Measurements from ENCODE around the gene SESN1. TPM values are rescaled to one million over a fixed set of nuclear protein-coding genes. Genes with fewer than 3 reads are reported as not detected.

SESN1 gene
- total RNA-seq, 2 donors from 2014 or later = 26.2 to 63.1 TPM

DNA sequence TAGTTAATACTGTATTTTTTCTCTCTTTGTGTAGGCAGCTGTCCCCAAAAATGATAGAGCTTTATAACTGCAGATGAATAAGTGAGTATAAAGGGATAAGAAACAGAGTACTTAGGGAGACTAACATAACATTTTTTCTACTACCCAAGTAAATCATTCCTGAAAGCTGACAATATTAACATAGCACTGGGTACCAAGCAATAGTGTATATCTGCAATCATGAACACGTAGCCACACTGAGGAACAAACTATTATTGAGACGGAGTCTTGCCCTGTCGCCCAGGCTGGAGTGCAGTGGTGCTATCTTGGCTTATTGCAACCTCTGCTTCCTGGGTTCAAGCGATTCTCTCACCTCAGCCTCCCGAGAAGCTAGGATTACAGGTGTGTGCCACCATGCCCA lies 105.9 kb downstream of the SESN1 start:
- ATAC-seq (ENCODE audit: insufficient number of reproducible peaks, low FRiP score, low read depth) (no peak), DNase-seq (ENCODE audit: low spot score) (no peak)
- Histone ChIP-seq H3K9me3 (no peaks in the 10 kb centered on the region), H3K27me3 (replicated peaks; ENCODE audit: insufficient read depth) (no peaks in the 10 kb centered on the region), H3K27ac (no peak overlapping the region), H3K36me3 (peaks cover 41% of the 10 kb centered on the region), H3K4me1 (ENCODE audit: control insufficient read depth in 1 of 2, low read depth in 2 of 2) (no peaks in the 10 kb centered on the region), H3K4me3 (no peak overlapping the region)
- TF ChIP-seq CTCF (IDR thresholded peaks at IDR 0.05) = no peak

DNA sequence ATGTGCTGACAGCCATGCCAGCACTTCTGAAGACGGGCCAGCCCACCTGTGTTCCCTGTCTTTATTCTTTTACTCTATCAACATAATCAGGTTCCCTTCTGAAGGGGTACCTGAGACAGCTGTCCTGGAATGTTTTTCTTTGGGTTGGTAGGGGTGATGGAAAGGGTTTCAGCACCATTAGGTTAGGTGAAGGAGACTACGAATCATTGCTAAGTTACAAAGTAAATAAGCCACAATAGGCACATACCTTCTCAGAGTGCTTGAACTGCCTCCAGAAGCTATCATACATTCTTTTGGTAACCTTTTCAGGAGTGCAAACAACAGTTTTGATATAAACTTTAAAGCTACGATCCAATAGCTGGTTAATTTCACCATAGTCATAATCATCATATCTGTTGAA lies 106.3 kb downstream of the SESN1 start:
- DNase-seq (ENCODE audit: low spot score) (no peak), ATAC-seq (ENCODE audit: insufficient number of reproducible peaks, low FRiP score, low read depth) (no peak)
- no peak for TF ChIP-seq CTCF (IDR thresholded peaks at IDR 0.05)
- no peak overlapping the region for H3K4me3 ChIP-seq
- peaks cover 41% of the 10 kb centered on the region for H3K36me3 ChIP-seq
- no peak overlapping the region for H3K27ac ChIP-seq
- H3K9me3 ChIP-seq = no peaks in the 10 kb centered on the region
- H3K27me3 ChIP-seq (replicated peaks; ENCODE audit: insufficient read depth) = no peaks in the 10 kb centered on the region
- no peaks in the 10 kb centered on the region for H3K4me1 ChIP-seq (ENCODE audit: control insufficient read depth in 1 of 2, low read depth in 2 of 2)

GRCh38 chr6:108987156-108987555 lies 107.5 kb downstream of the SESN1 start:
- Histone ChIP-seq H3K27me3 (replicated peaks; ENCODE audit: insufficient read depth) (no peaks in the 10 kb centered on the region), H3K4me1 (ENCODE audit: control insufficient read depth in 1 of 2, low read depth in 2 of 2) (no peaks in the 10 kb centered on the region), H3K9me3 (no peaks in the 10 kb centered on the region), H3K36me3 (peaks cover 36% of the 10 kb centered on the region), H3K4me3 (no peak overlapping the region), H3K27ac (no peak overlapping the region)
- DNase-seq (ENCODE audit: low spot score) = no peak
- TF ChIP-seq CTCF (IDR thresholded peaks at IDR 0.05) = no peak
- ATAC-seq (ENCODE audit: insufficient number of reproducible peaks, low FRiP score, low read depth) = no peak

GRCh38 chr6:108985301-108985700 lies 109.3 kb downstream of the SESN1 start:
- Histone ChIP-seq H3K9me3 (peaks cover 3% of the 10 kb centered on the region), H3K36me3 (peaks cover 21% of the 10 kb centered on the region), H3K27me3 (replicated peaks; ENCODE audit: insufficient read depth) (no peaks in the 10 kb centered on the region), H3K4me3 (no peak overlapping the region), H3K4me1 (ENCODE audit: control insufficient read depth in 1 of 2, low read depth in 2 of 2) (no peaks in the 10 kb centered on the region), H3K27ac (no peak overlapping the region)
- DNase-seq (ENCODE audit: low spot score) (no peak), ATAC-seq (ENCODE audit: insufficient number of reproducible peaks, low FRiP score, low read depth) (no peak)
- no peak for TF ChIP-seq CTCF (IDR thresholded peaks at IDR 0.05)

GRCh38 chr6:108983151-108983550 lies 111.5 kb downstream of the SESN1 start:
- no peaks in the 10 kb centered on the region for H3K27me3 ChIP-seq (replicated peaks; ENCODE audit: insufficient read depth)
- DNase-seq (ENCODE audit: low spot score) = no peak
- H3K4me1 ChIP-seq (ENCODE audit: control insufficient read depth in 1 of 2, low read depth in 2 of 2) = no peaks in the 10 kb centered on the region
- no peak for ATAC-seq (ENCODE audit: insufficient number of reproducible peaks, low FRiP score, low read depth)
- H3K27ac ChIP-seq = no peak overlapping the region
- no peak for TF ChIP-seq CTCF (IDR thresholded peaks at IDR 0.05)
- peaks cover 4% of the 10 kb centered on the region for H3K9me3 ChIP-seq
- H3K4me3 ChIP-seq = no peak overlapping the region
- peaks cover 10% of the 10 kb centered on the region for H3K36me3 ChIP-seq
